A172 (cell line): ENCODE results near the gene BPTF. TPM values are rescaled to one million over a fixed set of nuclear protein-coding genes. Genes with fewer than 3 reads are reported as not detected.
"Not testable (repeated sequence)": the region's sequence is repeated elsewhere in the genome, so short reads cannot be mapped to it uniquely, and the experiment has no call there.

Experiments
- DNase-seq: peaks from one replicate; pipeline ENCODE4 v3.0.0-alpha.2; 2015; ENCODE audit warnings: low spot score
- total RNA-seq: library from RNA; depleted of rRNA; stranded (reverse); fragments of >200 nt; shearing (Covaris generic); gene quantifications from 2 replicates; pipeline ENCODE4 v1.2.3, GENCODE V29; 2014

Gene BPTF
- total RNA-seq, 1 experiment from 2014 or later = 36.9 TPM

DNA sequence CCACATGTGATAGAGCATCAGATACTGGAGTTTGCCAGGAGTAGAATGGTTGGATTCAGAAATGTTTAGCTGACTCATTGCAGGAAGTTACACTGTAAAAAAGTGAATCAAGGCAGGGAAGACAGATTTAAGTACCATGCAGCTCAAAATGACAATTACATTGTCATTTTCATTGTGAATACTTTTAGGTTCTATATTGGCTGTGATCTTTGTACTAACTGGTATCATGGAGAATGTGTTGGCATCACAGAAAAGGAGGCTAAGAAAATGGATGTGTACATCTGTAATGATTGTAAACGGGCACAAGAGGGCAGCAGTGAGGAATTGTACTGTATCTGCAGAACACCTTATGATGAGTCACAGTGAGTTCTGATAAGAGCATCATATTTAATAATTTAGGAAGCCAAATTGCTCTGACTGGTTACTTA, 137.9 kb downstream of the BPTF start:
- DNase-seq = peak; percentile 74

DNA sequence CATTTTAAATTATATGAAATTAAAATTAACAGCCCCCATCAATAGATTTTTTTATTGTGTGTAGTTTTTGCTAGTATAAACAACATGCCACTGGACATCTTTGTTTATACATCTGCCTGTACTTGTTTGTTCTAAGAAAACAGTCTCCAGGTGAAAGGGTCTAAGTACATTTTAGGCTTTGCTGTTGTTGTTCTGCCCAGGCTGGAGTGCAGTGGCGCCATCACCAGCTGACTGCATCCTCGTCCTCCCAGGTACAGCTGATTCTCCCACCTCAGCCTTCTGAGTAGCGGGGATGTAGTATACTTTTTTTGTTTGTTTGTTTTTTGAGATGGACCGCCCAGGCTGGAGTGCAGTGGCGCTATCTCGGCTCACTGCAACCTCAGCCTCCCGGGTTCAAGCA, 145.5 kb downstream of the BPTF start:
- DNase-seq = no peak

DNA sequence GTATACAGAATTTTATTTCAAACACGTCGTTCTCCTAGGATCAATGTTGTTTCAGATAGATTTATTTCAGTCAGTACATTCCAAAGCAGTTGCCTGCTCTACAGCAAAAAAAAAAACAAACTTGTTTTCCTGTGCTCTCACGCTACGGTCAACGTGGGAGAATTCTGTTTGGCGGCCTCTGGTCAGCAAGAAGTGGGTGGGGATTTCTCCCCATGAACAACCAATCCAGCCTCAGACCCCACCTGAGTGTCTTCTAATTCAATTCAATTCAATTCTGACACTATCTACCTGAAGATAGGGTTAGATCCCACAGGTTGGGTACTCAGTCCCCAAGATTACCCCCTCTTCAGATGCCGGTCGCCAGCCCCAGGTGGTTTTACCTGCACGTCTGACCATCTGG, 148.9 kb downstream of the BPTF start:
- DNase-seq = no peak

DNA sequence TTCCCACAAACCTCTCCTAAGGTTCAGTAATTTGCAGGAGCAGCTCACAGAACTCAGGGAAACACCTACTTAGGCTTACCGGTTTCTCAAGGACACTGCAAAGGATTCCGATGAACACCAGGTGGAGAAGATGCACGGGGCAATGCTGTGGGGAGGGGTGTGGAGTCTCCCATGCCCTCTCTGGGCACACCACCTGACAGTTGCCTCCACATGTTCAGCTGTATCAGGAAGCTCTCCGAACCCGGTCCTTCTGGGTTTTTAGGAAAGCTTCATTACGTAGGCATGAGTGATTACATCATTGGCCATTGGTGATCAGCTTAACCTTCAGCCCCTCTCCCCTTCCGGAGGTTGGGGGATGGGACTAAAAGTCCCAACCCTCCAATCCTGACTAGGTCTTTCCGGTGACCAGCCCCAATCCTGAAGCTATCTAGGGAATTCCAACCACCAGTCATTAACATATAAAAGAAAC, 149.3 kb downstream of the BPTF start:
- no peak for DNase-seq

DNA sequence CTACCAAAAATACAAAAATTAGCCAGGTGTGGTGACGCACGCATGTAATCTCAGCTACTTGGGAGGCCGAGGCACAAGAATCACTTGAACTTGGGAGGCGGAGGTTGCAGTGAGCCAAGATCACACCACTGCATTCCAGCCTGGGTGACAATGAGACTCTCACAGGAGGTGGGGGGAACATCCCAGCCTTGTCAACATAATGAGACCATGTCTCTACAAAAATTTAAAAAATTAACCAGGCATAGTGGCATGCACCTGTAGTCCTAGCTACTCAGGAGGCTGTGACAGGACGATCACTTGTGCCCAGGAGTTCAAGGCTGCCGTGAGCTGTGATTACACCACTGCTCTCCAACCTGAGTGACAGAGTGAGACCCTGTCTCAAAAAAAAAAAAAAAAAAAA, 151.0 kb downstream of the BPTF start:
- DNase-seq = not testable (repeated sequence)

DNA sequence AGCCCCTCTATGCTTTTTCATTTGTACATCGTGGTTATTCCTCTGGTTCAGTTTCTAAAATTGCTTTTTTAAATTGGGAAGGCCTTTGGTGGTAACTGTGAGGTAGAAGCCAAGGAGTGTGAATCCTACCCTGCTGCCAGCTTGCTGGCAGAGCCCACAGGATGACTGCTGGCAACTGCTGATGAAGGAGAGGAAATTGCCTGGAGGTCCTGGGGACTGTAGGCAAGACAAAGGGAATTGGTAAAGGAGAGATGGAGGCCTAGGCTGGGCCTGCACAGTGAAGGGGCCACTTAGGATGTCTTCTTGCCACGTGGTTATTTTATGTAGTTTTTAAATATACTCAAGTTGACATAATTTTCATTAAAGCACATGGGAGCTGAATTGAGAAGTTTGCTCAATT, 155.2 kb downstream of the BPTF start:
- no peak for DNase-seq

DNA sequence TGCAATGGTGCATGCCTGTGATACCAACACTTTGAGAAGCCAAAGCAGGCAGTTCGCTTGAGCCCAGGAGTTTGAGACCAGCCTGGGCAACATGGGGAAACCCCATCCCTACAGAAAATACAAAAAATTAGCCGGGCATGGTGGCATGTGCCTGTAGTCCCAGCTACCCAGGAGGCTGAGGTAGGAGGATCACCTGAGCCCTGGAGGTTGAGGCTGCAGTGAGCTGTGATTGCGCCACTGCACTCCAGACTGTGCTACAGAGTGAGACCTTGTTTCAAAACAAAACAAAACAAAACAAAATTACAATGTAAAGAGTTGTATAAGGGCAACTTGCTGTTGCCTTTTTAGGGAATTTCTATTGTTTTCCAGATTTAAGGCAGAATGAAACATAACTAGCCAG, 155.6 kb downstream of the BPTF start:
- not testable (repeated sequence) for DNase-seq

DNA sequence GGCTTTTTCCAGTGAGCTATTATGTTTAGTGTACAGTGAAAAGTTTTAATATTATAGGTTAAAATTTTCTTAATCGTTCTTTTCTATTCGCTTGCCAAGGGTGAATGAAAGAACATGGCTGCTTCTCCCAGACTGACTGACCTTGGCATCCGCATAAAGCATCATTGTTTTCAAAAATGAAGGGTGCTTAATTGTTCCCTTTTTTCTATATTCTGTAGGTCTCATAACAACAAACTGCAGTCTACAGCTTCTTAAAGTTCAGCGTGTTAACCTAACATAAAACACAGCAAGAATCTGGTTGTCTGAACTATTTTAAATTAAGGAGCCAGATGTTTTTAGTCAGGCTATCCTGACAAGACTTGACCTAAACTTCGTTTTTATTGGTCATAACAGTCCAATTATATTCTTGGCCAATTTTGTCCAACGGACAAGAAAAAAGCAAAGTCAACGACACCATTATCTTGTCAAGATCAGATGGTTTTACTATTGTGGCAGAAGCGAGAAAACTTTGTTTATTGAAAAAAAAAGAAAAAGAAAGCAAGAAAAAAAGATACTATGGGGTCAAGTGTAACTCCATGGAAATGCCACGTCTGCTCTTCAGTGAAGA, 156.8 kb downstream of the BPTF start:
- DNase-seq = no peak

DNA sequence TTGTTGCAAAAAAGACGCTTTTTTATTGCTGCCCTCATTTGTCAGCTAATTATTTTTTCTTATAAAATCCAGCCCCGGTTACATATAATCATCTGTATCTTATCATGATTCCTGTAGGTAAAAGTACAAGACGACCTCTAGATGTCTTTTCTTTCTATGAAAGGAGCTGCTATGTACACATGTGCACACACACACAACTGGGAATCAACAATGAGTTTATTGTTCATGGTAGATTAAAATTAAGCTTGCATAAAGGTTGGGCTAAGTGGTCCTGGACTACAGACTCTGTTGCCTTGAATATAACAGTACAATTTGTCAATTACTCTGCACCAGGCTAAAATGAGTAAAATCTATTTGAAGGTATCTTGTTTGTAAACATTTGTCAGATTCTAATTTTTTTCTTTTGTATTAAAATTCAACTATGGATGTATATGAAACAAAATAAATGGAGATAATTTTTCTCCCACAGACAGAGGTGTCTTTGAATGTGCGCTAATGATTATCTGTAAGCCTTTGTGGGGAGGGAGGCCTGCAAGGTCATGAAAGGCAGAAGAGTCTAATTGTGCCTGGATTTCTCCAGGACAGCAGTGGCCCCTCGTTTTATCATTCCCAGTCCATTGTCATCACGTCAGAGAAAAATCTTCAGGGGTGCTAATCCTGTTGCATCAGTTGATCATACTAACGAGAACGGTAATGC, 157.5 kb downstream of the BPTF start:
- no peak for DNase-seq

DNA sequence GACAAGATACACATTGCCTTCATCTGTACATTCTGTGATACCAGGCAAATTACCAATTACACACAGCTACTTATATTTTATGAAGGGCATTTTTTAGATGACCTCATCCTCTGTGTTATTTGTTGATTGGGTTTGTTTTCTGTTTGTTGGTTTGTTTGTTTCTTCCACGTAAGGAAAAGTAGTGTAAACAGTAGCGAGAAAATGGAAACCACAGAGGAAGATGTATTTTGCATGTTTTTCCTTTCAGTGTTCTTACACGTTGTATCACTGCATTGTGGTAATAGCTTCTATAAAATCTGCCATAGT, 158.0 kb downstream of the BPTF start:
- DNase-seq = no peak

DNA sequence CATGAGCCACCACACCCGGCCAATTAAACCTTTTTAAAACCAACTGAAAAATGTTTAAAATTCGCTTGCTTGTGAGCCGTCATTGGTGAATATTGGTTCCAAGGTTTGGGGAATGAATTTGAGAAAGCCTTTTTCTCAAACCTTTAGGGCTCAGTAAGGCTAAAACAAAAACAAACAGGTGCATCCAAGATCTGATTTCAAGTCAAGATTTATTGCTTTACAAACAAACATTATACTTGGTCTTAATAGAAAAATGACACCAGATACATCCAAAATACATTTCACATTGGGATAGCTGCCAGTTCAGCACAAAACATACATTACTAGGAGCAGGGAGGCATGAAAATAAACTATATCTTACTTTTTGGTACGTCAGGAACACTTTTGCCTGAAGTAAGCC, 165.6 kb downstream of the BPTF start:
- no peak for DNase-seq

DNA sequence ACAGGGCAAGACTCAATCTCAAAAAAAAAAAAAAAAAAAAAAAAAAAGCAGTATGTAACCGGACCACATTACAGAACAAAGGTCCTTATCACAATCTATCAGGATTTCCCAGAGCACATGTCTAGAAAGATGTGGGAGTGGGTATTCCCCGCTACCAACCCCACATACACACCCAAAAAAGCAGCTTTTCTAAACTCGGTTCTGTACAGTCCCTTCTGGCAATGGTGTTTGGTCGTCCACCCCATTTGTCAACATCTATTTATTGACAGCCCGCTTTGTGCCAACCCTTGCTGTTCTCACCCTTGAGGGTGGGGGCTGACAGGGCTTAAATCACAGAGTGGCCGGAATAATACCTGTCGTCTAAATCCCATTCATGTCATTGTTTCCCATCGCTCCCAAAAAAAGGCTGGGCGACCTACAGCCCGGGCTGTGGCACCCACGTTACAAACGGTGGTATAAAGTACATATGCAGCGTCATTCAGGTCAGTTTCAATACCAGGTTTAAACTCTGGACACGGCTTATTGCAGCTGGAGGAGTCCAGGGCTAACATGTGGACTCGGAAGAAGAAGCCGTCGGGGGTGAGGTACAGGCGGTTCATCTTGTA, 167.3 kb downstream of the BPTF start:
- peak; percentile 48 for DNase-seq

DNA sequence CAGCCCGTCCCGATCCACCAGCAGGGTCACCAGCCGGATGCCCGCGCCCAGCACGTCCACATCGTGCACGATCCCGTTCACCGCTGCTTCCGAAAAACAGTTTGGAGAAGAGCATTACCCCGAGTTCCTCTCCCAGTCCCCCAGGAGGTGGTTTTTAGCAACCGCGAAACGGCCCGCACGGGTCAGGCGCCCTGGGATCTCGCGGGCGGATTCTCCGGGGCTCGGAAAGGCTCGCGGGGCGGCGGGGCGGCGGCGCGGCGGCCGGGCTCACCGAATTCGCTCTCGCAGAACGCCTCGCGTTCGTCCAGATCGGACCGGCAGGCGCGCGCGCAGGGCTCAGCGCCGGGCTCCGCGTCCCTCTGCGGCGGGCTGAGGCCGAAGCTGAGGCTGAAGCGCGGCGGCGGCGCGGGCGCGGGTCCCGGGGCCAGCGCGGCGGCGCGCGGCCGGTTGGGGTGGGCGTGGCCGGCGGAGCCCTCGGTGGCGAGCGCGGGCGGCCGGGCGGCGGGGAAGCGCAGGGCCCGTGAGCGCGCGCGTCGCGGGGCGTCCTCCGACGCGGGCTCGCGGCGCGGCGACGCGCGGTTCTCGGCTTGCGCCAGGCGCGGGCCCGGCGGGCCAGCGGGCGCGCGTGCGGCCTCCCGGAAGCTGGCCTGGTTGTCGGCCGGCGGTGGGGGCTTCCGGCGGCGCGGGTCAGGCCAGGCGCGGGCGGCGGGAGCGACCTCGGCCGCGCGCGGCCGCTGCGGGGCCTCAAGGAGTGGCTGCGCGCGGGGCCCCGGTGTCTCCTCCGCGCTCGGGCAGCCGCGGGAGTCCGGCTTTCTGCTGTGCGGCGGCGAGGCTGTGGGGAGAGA, 168.1 kb downstream of the BPTF start:
- DNase-seq = peak; percentile 49

DNA sequence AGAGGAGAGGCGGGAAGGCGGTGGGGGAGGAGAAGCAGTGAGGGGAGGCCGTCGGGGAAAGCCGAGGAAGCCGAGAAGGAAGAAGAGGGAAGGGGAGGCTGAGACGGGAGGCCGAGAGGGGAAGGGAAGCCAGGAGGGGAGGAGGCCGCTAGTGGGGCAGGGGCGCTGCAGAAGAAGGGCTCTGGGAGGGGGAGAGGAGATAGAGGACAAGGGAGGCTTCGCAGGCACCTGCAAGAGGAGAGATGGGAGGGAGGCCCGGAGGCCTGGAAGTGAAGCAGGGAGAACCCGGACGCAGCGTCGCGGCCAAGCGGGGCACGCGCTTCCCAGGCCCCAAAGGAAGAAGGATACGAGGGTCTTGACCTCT, 168.7 kb downstream of the BPTF start:
- DNase-seq = no peak

DNA sequence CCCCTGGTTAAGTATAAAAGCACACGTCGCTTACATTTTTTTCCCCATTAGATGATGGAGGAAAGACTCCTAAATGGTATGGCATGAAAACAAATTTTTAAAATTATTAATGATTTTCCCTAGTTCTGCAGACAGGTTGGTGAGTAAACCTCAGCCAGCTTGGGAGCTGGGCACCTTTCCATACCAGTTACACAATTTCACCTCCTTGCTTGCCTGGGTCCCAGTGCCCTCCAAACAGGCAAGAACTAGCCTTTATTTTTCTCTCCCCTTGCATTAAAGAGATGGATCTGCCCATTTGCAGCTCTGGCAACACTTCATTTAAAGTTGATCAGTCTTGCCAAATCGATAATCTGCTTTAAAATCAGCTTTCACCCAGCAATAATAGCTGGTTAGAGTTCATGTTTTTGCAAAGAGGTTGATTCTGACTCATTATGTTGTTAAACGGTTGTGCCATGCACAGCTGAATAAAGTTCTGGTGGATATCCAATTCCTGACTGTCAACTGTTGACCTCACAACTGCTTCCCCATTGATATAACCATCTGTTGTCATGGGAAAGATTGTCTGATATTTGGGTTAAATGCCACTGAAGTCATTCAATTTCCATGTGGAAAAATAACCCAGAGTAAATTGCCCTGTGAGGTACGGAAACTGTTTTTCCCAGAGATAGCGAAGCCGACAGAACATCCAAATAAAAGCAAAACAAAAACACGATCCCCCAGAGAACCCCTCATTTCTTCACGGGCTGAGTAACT, 169.7 kb downstream of the BPTF start:
- peak; percentile 30 for DNase-seq

DNA sequence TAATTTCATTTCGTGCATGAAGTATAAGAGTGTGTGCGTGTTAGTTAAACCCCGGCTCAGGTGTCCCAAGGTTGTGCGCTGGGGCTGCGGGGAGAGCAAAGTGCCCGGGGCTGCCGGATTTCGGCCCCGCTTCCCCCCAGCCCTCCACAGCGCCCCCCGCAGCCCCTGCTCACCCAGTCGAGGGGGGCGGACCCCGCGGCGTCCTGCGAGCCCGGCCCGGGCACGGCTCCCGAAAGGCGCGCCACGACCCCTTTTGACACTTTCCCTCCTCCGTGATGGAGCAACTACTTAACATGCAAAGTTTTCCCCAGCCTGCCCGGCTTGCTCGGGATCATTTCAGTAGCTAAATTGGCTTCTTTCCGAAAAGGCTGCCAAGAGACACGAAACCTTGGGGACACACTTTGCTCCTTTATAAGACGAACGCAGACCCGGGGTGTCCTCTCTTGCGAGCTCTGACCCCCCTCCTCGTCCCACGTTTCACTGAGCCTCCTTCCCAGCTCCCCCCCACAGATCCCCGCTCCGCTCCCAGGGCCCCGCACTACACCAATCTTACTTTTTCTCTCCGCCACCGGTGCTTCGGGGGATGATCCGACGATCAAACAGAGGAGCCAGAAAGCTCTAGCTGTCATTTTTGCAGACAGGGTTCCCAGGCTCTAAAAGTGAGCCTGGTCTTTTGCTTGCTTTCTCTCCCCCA, 170.4 kb downstream of the BPTF start:
- no peak for DNase-seq

DNA sequence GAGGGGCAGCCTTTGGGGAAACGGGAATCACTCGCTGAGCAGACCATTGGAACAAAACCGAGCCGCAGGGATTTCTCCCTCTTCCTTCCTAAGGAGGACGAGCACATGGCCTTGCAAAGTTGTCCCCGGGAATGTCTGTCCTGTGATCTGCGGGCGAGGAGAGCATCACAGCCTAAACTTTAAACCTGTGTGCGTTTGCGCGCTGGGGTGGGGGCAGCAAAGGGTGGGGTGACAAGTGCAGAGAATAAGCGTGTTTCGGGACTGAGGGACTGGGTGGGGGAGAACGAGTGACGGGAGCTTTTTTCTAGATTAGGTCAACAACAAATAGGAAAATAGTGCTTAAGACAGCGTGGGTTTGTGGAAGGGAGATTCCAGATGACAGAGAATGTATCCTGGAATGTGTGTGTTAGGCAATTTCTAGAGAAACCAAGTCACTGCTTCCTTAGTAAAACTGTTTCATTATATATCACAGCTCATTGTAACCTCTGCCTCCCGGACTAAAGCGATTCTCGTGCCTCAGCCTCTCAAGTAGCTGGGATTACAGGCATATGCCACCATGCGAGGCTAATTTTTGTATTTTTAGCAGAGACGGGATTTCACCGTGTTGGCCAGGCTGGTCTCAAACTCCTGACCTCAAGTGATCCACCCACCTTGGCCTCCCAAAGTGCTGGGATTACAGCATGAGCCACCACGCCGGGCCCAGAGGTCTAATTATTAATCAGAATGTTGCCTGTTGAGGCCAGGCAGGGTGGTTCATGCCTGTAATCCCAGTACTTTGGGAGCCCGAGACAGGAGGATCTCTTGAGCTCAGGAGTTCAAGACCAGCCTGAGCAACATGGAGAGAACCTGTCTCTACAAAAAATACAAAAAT, 171.2 kb downstream of the BPTF start, which contains the start of gene C17orf58:
Gene C17orf58, minus strand, starts transcription at position 169 of the 871 bp plus-strand sequence. CDS start 271 bp downstream, outside the sequence.
- DNase-seq = not testable (repeated sequence)

DNA sequence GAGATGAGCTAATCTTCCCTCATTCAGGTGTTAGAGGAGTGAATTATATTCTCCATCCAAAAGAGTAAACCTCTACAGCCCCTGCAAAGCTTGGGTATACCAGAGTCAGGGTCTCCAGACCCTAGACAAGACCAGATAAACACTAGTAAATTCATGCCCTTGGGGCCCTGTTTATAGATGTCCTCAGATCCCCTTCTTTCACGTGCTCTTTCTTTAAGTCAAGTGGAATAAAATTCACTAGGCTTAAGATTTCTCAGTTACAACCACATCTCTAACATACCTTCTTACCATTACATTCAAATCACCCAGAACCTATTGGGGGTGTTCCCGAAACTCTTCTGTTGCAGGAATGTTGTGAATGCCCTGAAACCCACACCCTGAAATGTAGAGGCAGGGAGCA, 173.2 kb downstream of the BPTF start:
- no peak for DNase-seq

DNA sequence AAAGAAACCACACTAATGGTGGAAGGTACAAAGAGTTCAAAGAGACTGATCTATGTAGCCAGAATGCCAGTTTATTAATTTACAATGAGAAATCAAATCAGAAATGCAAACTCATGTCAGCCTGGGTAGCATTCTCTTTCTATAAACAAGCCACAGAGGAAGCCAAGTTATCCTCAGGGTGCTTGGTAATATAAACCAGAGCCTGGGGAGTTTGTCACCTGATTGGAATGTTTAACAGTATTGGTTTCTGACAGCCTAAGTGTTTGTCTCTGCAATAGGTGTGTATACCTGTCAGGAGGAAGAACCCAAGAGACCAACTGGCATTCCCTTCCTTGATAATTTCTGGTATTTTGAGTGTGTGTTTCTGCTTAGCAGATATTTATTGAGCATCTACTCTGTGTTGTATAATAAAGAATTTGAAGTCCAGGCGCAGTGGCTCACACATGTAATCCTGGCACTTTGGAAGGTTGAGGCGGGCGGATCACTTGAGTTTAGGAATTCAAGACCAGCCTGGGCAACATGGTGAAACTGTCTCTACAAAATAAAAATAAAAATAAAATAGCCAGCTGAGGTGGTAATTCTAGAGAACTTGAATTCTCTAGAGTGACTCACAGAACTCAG, 174.1 kb downstream of the BPTF start:
- no peak for DNase-seq

DNA sequence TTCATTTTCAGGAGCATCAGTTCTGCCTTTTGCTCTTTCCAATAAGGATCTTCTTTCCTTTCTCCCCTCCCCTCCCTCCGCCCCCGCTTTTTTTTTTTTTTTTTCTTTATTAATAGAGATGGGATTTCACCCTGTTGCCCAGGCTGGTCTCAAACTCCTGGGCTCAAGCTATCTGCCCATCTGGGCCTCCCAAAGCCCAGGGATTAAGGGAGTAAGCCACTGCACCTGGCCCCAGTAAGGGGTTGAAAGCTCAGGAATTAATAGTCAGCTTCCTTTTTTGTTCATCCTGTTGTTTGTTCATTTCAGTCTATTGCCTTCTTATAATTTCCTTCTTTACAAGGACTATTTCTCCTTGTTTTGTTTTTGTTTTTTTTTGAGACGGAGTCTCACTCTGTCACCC, 178.9 kb downstream of the BPTF start:
- DNase-seq = no peak
